Measurements from ENCODE around the gene POLR2J.
"Not testable (repeated sequence)": the region's sequence is repeated elsewhere in the genome, so short reads cannot be mapped to it uniquely, and the experiment has no call there.

Gene POLR2J

DNA sequence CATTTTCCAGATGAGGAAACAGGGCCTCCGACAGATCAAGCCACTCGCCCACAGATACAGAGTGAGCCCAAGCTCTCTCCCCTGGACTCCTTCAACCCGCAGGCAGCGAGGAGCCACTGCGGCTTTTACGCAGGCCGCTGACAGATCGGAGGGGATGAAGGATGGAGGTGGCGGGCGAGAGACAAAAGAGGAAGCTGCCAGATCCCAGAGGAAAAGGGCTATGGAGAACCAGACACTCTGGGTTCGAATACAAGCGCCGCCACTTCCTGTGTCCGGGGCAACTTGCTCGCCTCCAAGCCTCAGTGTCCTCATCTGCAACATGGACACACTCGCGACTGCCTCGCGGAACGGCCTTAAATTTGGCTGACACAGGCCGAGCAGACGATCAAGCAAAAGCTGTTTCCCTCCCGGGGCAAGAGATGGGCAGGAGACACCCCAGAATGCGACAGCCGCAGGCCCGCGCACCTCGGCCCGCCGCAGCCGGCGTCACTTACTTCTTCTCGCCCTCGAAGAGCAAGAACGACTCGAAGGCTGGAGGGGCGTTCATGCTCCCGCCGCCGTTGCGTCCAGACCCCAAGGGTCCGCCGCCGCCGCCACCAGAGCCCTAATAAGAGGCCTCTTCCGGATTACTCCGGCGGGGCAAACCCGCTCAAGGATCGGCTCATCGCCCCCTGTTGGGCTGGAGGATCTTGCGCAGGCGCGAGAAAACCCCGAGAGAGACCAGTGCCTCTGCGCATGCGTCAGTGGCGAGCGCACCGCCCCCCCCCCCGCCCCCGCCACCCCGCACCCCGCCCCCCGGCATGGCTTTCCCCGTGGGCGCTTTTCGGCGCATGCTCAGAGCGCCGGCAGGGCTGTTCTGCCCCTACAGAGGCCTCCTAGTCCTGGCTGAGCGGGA, at the start of gene POLR2J:
Gene POLR2J, minus strand, starts transcription at position 609 of the 895 bp plus-strand sequence. Its CDS starts 62 bp downstream, at position 547.
- in situ Hi-C loops (cut with MboI; ENCODE audit: low sequenced_read_pairs): not testable (repeated sequence)

DNA sequence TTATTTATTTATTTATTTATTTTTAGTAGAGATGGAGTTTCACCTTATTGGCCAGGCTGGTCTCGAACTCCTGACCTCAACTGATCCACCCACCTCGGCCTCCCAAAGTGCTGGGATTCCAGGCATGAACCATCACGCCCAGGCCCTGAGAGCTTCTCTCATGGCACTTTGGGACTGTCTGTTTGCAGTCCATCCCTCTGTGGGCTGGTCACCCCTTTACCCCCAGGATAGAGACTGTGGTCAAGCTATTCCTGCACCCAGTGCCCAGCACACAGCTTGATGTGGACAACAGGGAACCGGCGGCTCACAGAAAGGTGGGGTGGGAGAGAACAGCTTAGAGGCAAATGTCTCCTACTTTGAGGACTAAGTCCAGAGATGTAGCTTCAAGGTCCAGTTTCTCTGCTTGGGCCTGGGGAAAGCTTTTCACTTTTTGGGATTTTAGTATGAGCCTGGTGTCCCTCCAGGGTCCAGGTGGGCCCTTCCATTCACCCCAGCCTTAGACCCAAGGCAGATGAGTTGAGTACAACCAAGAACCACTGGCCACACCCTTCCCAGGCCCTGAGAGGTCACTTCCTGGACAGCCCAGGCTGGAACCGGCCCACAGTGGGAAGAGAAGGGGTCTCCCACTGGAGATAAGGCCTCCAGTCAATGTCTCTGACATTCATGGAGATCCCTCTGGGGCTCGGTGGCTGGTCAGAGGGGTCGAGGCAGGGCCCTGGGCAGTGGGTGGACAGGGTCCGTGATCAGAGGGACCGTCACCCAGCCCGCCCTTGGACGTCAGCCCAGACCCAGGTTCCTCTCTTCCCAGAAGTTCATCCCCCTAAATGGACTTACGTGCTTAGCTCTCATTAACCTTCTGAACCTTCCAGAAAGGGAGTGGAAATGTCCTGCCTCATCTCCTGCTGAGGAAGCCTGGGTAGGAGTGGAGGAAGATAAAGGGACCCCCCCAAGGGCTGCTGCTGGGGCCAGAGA, 49.4 kb upstream of the POLR2J start:
- in situ Hi-C loops (cut with MboI; ENCODE audit: low sequenced_read_pairs): not testable (repeated sequence)

DNA sequence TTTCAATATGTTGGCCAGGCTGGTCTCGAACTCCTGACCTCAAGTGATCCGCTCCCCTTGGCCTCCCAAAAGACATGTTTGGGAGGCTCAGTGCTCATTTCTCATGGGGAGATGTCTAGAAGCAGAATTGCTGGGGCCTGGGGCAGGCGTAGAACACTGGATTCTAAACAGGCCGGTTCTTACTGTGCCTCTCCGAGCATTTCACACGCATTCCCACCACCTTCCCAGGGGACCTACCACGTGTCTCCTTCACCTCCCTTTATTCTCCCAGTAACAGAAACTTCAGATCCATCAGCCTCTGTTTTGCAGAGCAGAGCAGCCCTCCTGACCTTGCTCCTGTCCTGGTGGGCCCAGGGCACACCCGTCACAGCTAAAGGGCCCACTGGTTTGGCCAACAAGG, 48.5 kb upstream of the POLR2J start:
- in situ Hi-C loops (cut with MboI; ENCODE audit: low sequenced_read_pairs): not testable (repeated sequence)

DNA sequence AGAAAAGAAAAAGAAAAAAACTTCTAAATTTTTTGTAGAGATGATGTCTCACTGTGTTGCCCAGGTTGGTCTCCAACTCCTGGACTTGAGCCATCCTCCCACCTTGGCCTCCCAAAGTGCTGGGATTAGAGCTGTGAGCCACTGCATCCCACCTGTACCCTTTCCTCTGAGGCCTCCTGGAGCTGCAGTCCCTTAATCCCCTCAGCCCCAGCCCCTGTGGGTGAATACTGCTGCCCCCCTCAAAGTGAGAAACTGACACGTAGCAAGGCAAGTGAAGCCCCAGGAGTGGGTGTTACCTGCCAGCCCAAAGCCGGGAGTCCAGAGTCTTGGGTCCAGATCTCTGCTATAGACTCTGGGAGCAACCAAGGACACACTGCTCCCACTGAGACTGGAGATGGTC, 46.1 kb upstream of the POLR2J start:
- in situ Hi-C loops (cut with MboI; ENCODE audit: low sequenced_read_pairs): not testable (repeated sequence)

DNA sequence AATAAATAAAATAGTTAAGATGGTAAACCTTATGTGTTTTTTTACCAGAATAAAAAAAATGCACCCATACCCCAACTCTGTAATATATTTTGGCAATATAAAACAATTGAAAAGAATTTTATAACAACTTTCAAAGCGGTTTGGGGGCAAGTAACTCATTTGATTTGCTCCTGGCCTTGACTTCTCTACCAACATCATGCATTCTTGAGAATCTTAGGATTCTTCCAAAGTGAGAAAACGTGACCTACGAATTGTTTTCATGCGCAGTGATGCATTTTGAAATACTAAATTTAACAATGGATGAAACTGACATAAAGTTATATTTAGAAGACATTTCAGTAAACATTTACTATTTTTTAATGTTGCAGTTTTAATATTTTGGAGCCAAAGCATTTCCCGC, 42.1 kb upstream of the POLR2J start:
- in situ Hi-C loops (cut with MboI; ENCODE audit: low sequenced_read_pairs): not testable (repeated sequence)

DNA sequence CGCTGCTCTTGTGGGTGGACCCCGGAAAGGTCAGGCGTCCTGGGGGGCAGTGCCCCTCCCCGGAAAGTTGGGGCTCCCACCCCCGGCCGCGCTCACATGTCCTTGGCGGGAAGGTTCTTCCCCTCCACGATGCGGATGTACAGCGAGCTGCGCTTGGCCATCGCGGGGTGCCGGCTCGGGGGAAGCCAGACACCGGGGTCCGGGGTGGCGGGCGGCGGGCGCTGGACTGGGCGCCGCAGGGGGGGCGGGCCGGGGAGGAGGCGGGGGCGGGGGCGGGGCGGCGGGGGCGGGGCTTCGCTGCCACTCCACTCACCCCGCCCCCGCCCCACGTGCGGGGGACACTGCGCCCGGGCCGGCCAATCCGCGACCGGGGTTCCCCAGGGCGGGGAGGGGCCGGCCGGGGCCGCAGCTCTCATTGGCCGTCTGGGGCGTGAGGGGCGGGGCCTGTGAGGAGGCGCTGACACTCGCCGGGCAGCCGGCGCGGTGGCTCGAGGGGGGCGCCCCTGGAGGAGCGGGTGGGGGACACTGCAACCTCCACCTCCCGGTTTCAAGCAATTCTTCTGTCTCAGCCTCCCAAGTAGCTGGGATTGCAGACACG, 38.9 kb upstream of the POLR2J start, which contains the start of gene RASA4B:
Gene RASA4B, minus strand, starts transcription at position 228 of the 598 bp plus-strand sequence. Its CDS starts 67 bp downstream, at position 161.
- in situ Hi-C loops (cut with MboI; ENCODE audit: low sequenced_read_pairs): not testable (repeated sequence)

DNA sequence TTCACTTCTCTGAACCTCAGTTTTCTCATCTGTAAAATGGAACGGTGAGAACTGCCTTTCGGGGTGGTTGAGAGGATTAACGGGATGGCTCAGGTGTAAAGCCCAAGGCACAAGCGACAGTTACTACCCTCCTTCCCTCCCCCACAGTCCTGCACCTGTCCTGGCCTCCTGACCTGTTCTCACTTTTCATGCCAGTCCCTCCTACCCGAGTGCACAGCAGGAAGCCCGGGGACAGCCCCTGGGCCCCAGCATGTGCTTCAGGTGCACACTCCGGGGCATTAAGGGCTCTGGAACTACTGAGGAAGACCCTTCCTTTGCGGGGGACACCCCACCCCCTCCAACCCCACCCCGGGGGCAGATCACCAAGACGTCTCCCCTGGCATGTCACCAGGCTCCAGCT, 38.2 kb upstream of the POLR2J start:
- in situ Hi-C loops (cut with MboI; ENCODE audit: low sequenced_read_pairs): not testable (repeated sequence)

DNA sequence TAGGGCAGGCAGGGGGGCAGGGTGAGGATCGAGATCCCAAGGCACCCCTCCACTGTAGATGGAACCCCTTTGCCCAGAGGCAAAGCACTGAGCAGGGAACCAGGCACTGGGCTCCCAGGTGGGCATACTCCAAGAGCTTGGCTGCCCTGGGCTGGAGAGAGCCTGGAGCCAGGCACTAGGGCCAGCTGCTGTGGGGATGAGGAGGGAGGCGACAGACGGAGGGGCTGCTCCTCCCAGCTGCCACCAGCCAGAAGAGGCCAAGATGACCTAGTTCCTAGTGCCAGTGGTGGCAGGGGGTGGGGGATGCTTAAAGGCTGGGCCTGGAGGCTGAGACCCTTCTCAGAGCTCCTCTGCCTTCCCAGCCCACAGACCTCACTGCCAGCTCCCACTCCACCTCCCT, 37.2 kb upstream of the POLR2J start:
- in situ Hi-C loops (cut with MboI; ENCODE audit: low sequenced_read_pairs): not testable (repeated sequence)

DNA sequence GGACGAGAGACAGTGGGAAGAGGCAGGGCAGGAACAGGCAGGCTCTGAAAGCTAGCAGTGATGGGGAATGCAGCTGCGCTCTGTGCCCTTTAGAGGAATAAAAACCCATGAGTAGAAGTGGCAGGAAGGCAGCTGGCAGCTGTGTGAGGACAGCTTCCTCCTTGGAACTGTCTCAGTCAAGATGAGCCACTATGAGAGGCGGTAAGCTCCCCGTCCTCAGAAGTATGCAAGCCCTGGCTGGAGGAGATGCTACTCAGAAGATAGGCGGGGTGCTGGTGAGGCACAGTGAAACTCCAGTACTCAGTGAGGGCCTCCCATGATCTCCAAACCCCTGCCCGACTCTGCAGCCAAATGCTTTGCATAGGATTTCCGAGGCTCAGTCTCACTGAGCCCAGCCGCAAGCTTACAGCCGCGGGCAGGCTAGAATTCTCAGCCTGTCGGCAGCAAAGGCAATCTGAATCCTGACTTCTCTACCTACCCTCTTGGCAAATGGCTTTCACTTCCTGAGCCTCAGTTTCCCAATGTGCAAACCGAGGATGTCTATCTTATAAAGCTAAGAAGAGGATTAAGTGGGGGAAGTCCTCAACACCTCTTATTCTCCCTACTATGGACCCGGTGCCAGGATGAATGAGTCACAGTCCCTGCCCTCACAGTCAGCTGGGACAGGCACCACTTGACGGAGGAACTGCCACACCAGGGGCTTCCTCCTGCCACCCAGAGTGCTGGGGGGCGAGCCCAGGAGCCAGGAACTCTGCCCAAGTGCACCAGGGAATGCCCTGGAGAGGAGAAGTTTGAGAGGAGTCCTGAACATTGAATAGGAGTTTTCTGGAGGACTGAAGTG, 36.4 kb upstream of the POLR2J start:
- in situ Hi-C loops (cut with MboI; ENCODE audit: low sequenced_read_pairs): not testable (repeated sequence)

DNA sequence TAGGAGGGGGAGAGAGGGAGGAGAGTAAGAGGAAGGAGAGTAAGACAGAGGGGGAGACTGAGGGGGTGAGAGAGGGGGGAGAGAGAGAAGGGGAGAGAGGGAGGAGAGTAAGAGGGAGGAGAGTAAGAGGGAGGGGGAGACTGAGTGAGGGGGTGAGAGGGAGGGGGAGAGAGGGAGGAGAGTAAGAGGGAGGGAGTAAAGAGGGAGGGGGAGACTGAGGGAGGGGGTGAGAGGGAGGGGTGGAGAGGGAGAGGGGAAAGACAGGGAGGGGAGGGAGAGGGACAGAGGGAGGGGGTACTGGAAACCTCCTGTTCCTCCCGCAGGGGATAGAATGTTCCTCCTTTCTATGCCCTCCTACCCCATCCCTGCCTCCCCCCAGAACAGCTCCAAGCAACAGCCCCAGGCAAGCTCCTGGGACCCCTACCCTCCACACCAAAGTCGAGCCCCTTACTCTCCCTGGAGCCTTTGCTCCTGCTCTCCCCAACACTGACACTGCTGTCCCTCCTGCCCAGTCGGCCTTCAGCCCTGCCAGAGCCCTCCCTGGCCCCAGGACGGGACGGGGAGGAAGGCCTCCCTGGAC, 34.0 kb upstream of the POLR2J start:
- in situ Hi-C loops (cut with MboI; ENCODE audit: low sequenced_read_pairs): not testable (repeated sequence)

DNA sequence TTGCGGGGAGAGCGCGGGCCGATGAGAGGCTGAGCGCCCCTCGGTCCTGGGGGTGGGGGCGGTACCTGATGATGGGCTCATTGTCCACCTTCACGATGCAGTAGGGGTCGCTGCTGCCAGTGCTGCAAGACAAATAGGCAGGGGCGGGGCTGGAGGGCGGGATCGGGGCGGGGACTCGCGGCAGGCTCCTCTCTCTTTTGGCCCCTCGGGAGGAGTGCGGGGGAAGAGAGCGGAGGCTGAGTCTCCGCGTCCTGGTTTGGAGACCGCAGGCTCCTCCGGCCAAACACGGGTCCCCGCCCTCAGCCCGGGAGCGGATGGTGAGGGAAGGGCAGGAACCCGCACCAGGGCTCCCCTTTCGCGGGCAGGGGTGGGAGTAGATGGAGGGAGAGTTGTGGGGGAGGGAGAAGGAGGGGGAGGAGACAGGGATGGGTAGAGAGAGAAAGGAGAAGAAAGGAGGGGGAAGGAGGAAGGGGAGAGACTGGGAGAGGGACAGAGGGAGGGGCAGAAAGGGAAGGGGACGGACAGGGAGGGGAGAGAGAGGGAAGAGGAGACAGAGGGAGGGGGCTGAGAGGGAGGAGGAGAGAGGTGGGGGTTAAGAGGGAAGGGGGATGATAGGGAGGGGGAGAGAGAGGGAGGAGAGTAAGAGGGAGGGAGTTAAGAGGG, 33.3 kb upstream of the POLR2J start:
- in situ Hi-C loops (cut with MboI; ENCODE audit: low sequenced_read_pairs): not testable (repeated sequence)

DNA sequence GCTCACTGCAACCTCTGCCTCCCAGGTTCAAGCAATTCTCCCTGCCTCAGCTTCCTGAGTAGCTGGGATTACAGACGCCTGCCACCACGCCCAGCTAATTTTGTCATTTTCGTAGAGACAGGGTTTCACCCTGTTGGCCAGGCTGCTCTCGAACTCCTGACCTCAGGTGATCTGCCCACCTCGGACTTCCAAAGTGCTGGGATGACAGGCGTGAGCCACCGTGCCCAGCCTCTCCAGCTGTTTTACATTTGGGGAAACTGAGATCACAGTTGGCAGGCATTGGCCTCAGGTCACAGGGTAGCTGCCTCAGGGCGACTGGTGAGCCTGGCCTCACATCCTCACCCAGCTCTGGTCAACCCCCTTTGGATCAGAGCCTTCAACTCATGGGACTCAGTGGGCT, 31.9 kb upstream of the POLR2J start:
- in situ Hi-C loops (cut with MboI; ENCODE audit: low sequenced_read_pairs): not testable (repeated sequence)

DNA sequence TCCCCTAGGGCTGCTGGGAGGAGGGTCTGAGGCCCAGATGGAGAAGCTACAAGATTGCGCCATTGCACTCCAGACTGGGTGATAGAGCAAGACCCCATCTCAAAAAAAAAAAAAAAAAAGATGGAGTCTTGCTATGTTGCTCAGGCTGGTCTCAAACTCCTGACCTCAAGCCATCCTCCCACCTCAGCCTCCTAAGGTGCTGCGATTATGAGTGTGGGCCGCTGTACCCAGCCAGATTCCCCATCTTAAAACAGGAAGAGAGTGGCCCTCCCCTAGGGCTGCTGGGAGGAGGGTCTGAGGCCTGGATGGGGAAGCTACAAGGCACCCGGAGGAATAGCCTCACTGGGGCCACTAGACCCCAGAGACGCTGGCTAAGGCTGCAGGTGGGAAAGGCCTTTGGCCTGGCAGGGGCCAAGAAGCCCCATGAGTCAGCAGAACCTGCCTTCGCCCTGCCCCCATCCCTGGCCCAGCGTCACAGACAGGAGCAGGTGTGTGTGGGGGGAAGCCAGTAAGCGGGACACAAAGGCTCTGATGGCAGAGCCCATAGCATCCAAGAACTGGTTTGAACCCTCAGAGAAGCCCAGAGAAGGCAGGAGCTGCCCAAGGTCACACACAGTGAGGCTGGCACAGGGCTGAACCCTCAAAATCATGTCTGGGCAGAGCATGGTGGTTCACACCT, 28.8 kb upstream of the POLR2J start:
- in situ Hi-C loops (cut with MboI; ENCODE audit: low sequenced_read_pairs): not testable (repeated sequence)

DNA sequence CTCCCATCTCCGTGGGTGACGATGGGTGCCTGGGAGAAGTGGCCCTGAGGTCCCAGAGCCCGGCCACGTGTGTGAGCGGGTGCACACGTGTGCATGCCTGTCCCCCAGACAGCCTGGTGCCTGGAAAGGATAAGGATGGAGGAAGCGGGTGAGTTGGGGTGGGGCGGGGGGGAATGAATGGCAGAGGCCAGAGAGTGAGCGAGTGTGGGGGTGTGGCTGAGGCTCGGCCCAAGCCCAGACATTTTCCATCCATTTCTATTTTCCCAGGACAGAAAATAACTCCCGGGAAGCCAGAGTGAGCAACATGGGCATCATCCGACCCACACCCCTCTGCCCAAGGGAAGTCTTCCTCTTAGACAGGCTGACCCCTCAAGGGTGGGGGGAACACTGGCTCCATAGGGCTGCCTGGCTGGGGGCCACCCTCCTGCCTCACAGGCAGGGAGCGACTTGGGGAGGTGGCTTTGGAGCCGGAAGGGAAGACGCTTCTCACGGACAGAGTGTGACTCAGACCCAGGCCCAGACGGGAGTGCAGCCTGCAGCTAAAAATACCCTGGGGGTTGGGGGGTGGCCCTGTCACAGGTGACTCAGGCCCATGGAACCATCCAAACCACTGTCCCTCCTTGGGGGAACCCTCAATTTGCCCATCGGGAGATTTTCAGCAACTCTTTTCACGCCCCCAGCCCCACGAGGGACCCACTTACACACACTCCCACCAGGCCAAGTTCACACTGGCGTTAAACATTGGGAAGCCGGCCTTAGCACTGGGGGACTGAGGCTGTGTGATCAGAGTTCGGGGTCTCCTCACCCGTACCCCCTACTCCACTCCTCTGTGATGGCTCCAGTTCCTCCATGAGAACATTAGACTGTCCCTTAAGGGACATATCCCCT, 26.8 kb upstream of the POLR2J start:
- in situ Hi-C loops (cut with MboI; ENCODE audit: low sequenced_read_pairs): not testable (repeated sequence)

DNA sequence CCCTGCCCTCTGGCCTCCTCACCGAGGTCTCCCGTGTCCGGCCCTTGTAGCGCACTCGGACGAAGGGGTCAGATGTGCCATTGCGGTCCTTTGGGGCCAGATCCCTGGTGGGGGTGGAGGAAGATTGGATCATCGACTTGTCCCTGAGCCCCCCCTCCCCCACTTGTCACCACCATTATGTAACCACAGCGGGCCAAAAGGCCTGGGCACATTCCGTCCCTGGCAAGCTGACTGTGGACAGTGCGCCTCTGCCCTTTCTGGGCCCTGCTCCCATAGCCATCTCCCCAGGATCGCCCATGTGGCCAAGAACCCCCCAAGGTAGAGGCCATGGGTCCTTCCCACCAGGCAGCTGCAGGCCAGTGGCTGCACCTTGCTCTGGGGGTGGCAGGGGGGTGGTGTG, 24.4 kb upstream of the POLR2J start:
- in situ Hi-C loops (cut with MboI; ENCODE audit: low sequenced_read_pairs): not testable (repeated sequence)

DNA sequence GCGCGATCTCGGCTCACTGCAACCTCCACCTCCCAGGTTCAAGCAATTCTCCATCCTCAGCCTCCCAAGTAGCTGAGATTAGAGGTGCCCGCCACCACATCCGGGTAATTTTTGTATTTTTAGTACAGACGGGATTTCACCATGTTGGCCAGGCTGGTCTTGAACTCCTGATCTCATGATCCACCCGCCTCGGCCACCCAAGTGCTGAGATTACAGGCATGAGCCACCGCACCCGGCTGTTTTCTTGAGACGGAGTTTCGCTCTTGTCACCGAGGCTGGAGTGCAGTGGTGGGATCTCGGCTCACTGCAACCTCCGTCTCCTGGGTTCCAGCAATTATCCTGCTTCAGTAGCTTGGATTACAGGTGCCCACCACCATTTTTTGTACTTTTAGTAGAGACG, 19.6 kb upstream of the POLR2J start:
- in situ Hi-C loops (cut with MboI; ENCODE audit: low sequenced_read_pairs): not testable (repeated sequence)

DNA sequence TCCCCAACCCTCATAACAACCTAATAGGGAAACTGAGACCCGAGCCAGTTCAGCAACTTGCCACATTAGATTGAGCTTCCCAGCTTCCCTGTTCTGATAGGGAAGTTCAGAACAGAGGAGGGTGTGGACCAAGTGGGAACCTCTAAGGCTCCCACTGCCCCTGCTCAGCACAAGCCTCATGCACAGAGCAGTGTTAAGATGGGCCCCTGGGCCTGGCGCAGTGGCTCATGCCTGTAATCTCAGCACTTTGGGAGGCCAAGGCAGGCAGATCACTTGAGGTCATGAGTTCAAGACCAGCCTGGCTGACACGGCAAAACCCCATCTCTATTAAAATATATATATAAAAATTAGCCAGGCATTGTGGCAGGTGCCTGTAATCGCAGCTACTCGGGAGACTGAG, 18.6 kb upstream of the POLR2J start:
- in situ Hi-C loops (cut with MboI; ENCODE audit: low sequenced_read_pairs): not testable (repeated sequence)

DNA sequence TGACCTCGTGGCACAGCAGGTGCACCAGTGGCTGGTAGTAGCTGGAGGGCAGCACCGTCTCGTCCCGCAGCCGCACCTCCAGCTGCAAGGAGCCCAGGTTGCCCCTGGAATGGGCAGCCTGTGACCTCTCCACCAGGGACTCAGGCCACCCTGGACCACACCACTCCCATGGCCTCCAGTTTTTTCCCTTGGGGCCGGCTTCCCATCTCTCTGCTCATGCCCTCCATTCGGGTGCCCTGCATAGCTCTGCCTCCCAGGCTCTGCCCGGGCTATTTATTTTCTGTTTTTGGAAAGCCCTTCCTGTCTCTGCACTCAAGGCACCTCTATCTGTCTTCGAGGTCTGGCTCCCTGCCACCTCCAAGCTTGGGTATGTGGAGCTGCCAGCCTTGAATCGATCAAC, 18.1 kb upstream of the POLR2J start:
- in situ Hi-C loops (cut with MboI; ENCODE audit: low sequenced_read_pairs): not testable (repeated sequence)
